GM10266 (cell line): ENCODE results near the gene TNFRSF11A.

Experiments used
- DNase-seq: peaks from one replicate; pipeline ENCODE4 v3.0.0; 2012; ENCODE audit errors: extremely low spot score
- TF ChIP-seq, protein P1 (sequence below): IDR thresholded peaks from 2 replicates; pipeline ENCODE4 v1.5.1; 2012; ENCODE audit warnings: mild to moderate bottlenecking, low read depth; ENCODE audit not compliant: control insufficient read depth, insufficient read depth; ENCODE audit errors: missing control alignments

The TNFRSF11A gene

GRCh38 chr18:62370366-62370765 lies 45.3 kb downstream of the TNFRSF11A start:
- DNase-seq: no peak
- TF ChIP-seq, protein P1, sequence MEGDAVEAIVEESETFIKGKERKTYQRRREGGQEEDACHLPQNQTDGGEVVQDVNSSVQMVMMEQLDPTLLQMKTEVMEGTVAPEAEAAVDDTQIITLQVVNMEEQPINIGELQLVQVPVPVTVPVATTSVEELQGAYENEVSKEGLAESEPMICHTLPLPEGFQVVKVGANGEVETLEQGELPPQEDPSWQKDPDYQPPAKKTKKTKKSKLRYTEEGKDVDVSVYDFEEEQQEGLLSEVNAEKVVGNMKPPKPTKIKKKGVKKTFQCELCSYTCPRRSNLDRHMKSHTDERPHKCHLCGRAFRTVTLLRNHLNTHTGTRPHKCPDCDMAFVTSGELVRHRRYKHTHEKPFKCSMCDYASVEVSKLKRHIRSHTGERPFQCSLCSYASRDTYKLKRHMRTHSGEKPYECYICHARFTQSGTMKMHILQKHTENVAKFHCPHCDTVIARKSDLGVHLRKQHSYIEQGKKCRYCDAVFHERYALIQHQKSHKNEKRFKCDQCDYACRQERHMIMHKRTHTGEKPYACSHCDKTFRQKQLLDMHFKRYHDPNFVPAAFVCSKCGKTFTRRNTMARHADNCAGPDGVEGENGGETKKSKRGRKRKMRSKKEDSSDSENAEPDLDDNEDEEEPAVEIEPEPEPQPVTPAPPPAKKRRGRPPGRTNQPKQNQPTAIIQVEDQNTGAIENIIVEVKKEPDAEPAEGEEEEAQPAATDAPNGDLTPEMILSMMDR: no peak

DNA sequence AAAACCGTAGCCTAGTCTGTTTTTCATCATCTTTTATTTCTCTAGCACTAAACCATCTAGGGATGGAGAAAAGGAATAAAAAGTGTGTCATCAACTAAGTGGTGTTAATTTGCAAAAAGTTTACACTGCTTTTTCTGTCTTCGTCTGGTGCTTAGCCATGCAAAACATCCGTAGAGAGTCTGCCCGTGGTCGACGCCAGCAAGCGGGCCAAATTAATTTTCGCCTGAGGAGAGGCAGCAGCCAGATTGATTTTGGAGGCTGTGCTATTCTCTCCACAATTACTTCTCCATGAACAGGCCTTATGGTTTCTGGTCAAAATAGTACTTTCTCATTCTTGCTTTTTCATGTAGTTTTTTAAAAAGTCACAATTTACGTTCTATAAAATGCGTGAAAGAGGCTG lies 46.3 kb downstream of the TNFRSF11A start:
- TF ChIP-seq, protein P1: no peak
- no peak for DNase-seq

- peak; percentile 57 for DNase-seq
- TF ChIP-seq, protein P1: no peak
Measured at GRCh38 chr18:62372156-62372555, 47.0 kb downstream of the TNFRSF11A start.

DNA sequence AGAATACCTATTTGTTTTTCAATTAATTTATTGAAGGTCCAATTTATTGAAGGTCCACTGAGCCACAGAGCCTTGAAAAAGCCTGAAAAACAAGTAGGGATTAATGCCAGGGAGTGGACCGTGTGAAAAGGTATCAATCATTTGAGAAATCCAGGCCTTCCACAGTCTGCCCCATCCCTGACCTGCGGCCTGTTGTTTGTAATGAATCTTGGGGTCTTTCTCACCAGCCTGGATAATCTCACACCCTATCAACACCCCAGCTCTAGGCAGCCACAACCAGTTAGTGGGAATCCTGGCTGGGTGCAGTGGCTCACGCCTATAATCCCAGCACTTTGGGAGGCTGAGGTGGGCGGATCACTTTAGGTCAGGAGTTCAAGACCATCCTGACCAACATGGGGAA lies 47.8 kb downstream of the TNFRSF11A start:
- TF ChIP-seq, protein P1: no peak
- no peak for DNase-seq

GRCh38 chr18:62374410-62374965 lies 49.4 kb downstream of the TNFRSF11A start:
- no peak for DNase-seq
- TF ChIP-seq, protein P1: no peak

DNA sequence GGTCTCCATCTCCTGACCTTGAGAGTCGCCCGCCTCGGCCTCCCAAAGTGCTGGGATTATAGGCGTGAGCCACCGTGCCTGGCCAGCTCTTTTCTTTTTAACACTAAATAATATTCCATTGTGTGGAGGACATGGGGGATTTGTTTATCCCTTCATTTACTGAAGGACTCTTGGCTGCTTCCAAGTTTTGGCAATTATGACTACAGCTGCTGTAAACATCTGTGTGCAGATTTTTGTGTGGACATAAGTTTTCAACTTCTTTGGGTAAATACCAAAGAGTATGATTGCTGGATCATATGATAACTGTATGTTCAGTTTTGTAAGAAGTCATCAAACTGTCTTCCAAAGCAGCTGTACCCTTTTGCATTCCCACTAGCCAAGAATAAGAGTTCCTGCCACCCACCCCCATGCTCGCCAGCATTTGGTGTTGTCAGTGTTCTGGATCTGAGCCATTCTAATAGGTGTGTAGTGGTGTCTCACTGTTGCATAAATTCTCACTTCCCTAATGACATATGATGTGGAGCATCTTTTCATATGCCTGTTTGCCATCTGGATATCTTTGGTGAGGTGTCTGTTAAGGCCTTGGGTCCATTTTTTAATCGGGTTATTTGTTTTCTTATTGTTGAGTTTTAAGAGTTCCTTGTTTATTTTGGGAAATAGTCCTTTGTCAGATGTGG lies 52.2 kb downstream of the TNFRSF11A start:
- no peak for DNase-seq
- TF ChIP-seq, protein P1: no peak

DNA sequence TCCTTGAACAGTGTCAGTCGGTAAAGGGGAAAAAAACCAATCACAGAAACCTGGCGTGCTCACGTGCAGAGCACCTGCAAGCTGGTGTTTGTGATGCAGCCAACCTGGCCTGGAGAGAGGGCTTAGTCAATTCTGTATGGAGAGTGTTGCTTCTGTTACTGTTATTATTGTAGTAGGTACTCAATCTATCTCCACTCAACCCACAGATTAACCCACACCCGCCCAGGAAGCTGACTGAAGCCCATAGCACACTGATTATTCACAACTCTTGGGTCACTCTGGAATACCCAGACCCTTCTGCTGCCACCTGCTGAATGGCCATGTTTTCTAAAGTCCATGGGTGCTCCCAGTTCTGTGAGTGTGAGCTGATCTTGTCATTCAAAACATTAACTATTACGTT lies 53.9 kb downstream of the TNFRSF11A start:
- no peak for DNase-seq
- TF ChIP-seq, protein P1: no peak
